ENCODE results near the gene AXDND1. TPM values are rescaled to one million over a fixed set of nuclear protein-coding genes. Genes with fewer than 3 reads are reported as not detected.
"Not testable (repeated sequence)": the region's sequence is repeated elsewhere in the genome, so short reads cannot be mapped to it uniquely, and the experiment has no call there.

AXDND1 gene
- total RNA-seq, 1 donor from 2014 or later, result not detected

DNA sequence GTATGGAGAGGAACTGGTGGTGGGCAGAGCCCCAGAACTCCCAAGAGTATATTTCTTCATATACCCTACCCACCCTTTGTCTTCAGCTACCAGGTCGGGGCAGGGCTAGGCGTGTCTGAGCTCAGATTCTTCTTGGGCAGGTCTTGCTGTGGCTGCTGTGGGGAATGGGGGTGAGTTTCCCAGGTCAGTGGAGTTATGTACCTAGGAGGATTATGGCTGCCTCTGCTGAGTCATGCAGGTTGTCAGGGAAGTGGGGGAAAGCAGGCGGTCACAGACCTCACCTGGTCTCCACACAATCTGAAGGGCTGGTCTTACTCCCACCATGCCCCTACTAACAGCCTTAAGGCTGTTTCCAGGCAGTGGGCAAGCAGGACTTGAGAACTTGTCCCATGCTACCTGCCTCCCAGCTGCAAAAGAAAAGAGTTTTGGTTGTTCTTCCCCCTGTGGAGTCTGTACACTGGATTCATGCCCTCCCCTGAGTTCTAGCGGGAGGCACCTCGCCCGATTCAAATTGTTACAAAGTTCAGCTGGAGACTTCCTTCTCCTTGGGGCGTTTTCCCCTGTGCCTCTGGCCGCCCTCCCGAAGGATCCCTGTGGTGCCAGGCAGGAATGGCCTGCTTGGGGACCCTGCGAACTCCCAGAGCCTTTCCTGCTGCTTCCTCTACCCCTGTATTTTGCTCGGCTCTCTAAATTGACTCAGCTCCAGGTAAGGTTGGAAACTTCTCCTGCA, 151.4 kb downstream of the AXDND1 start:
- H3K27ac ChIP-seq (replicated peaks), result no peak overlapping the region
- H3K36me3 ChIP-seq, result no peaks in the 10 kb centered on the region
- H3K4me3 ChIP-seq, result no peak overlapping the region
- no peaks in the 10 kb centered on the region for H3K4me1 ChIP-seq
- TF ChIP-seq, protein P1, sequence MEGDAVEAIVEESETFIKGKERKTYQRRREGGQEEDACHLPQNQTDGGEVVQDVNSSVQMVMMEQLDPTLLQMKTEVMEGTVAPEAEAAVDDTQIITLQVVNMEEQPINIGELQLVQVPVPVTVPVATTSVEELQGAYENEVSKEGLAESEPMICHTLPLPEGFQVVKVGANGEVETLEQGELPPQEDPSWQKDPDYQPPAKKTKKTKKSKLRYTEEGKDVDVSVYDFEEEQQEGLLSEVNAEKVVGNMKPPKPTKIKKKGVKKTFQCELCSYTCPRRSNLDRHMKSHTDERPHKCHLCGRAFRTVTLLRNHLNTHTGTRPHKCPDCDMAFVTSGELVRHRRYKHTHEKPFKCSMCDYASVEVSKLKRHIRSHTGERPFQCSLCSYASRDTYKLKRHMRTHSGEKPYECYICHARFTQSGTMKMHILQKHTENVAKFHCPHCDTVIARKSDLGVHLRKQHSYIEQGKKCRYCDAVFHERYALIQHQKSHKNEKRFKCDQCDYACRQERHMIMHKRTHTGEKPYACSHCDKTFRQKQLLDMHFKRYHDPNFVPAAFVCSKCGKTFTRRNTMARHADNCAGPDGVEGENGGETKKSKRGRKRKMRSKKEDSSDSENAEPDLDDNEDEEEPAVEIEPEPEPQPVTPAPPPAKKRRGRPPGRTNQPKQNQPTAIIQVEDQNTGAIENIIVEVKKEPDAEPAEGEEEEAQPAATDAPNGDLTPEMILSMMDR (IDR thresholded peaks at IDR 0.05; ENCODE audit: borderline replicate concordance), result no peak
- H3K27me3 ChIP-seq (ENCODE audit: low read depth), result peaks cover 8% of the 10 kb centered on the region
- intact Hi-C loops (cut with micrococcal nuclease), result no loop called here
- H3K9me3 ChIP-seq (replicated peaks), result peaks cover 21% of the 10 kb centered on the region
- DNase-seq, result no peak

DNA sequence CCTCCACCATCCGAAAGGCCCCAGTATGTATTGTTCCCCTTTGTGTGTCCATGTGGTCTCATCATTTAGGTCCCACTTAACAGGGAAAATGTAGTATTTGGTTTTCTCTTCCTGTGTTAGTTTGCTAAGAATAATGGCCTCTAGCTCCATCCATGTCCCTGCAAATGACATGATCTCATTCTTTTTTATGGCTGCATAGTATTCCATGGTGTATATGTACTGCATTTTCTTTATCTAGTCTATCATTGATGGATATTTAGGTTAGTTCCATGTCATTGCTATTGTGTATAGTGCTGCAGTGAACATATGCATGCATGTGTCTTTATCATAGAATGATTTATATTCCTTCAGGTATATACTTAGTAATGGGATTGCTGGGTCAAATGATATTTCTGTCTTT, 152.8 kb downstream of the AXDND1 start:
- Histone ChIP-seq H3K27me3 (ENCODE audit: low read depth) (peaks cover 11% of the 10 kb centered on the region), H3K9me3 (replicated peaks) (peaks cover 15% of the 10 kb centered on the region)
- DNase-seq; H3K27ac ChIP-seq (replicated peaks); H3K4me1 ChIP-seq; H3K36me3 ChIP-seq; H3K4me3 ChIP-seq; intact Hi-C loops (cut with micrococcal nuclease): not testable (repeated sequence)

DNA sequence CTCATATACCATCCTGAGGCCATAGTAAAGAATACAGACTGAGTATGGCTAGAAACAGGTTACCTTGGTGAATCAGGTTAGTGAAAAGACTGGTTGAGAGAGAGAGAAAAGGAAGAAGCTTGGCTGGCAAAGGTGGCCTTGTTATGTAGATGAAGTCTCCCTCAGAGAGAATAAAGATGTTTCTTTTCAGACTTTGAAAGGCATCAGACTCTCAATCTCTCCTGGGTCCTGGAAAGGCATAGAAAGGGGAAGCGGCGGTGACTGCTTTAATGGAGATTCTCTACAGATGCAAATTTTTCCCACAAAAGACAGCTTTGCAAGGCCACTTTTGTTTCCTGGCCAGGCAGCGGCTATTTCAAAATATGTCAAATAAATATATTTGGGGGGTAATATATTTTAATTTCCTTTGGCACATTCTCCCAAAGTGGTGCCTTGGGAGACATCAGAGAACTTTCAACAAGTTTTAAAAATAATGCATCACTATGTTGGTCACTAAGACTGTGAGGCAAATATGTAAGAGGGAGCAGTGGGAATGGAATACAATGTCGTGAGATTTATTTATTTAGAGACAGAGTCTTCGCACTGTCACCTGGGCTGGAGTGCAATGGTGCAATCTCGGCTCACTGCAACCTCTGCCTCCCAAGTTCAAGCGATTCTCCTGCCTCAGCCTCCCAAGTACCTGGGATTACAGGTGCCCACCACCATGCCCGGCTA, 163.9 kb downstream of the AXDND1 start:
- H3K4me1 ChIP-seq, result no peaks in the 10 kb centered on the region
- intact Hi-C loops (cut with micrococcal nuclease), result no loop called here

DNA sequence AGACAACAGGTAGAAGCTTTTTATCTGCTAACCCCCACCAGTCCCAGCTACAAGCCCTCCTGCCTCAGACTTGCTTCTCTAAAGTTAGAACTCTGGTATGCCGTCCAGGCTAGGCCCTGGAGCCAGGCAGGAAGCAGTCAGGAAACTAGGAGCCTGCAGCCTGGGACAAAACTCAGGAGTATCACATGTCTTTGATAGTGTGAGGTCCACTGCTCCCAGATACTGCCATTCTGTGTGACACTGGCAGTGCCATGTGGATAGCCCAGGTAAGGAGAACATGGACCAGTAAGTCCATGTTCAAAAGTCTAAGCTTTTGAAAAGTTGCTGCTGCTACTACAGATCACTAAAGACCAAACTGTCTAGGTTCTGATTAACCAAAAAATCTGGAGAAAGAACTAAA, 164.6 kb downstream of the AXDND1 start:
- H3K36me3 ChIP-seq, result no peaks in the 10 kb centered on the region
- no peak for DNase-seq
- no peak overlapping the region for H3K27ac ChIP-seq (replicated peaks)
- H3K4me3 ChIP-seq, result no peak overlapping the region
- H3K27me3 ChIP-seq (ENCODE audit: low read depth), result peaks cover 31% of the 10 kb centered on the region
- H3K4me1 ChIP-seq, result no peaks in the 10 kb centered on the region
- H3K9me3 ChIP-seq (replicated peaks), result peaks cover 3% of the 10 kb centered on the region
- intact Hi-C loops (cut with micrococcal nuclease), result no loop called here
- TF ChIP-seq, protein P1 (IDR thresholded peaks at IDR 0.05; ENCODE audit: borderline replicate concordance), result no peak

More for the DNA sequence above, 163.9 kb downstream of the AXDND1 start:
- H3K27ac ChIP-seq (replicated peaks), result no peak overlapping the region
- no peak overlapping the region for H3K4me3 ChIP-seq
- H3K36me3 ChIP-seq, result no peaks in the 10 kb centered on the region
- TF ChIP-seq, protein P1 (IDR thresholded peaks at IDR 0.05; ENCODE audit: borderline replicate concordance), result no peak
- DNase-seq, result no peak
- H3K9me3 ChIP-seq (replicated peaks), result no peaks in the 10 kb centered on the region
- H3K27me3 ChIP-seq (ENCODE audit: low read depth), result peaks cover 32% of the 10 kb centered on the region

DNA sequence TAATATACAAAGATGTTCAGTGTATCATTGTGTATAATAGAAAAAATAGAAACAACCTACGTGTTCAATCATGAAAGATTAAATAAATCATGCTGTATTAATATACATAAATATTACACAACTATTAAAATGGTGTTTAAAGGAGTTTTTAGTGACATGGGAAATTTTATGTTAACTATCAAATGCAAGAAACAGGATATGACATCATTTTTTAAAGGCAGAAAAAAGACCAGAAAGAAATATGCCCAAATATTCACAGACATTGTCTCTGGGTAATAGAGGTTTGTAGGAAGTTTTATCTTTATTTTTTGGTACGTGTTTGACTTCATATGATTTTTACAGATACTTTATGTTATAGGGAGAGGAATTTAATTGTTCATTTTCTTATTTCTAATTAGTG, 176.0 kb downstream of the AXDND1 start:
- Histone ChIP-seq H3K27ac (replicated peaks) (no peak overlapping the region), H3K4me3 (no peak overlapping the region), H3K4me1 (no peaks in the 10 kb centered on the region), H3K9me3 (replicated peaks) (peaks cover 12% of the 10 kb centered on the region), H3K36me3 (no peaks in the 10 kb centered on the region), H3K27me3 (ENCODE audit: low read depth) (peaks cover 22% of the 10 kb centered on the region)
- DNase-seq, result no peak
- TF ChIP-seq, protein P1 (IDR thresholded peaks at IDR 0.05; ENCODE audit: borderline replicate concordance), result no peak
- intact Hi-C loops (cut with micrococcal nuclease), result no loop called here

DNA sequence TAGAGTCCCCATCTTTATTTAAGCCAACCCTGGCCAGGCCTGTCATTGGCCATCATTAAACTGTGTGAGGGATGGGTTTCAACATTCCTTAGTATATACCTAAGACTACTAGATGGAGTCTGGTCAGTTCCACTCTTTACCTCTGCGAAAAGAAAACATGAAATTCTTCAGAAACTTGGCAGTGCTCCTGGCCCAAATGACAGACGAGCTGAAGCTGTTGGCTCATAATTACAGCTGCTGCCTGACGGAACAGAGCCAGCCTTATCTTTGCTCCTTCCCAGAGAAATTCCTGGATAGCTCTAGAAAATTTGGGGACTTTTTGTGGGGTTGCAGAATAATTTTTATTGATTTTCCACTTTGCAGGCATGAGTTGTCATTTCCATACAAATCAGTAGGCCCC, 179.6 kb downstream of the AXDND1 start:
- Histone ChIP-seq H3K36me3 (no peaks in the 10 kb centered on the region), H3K27ac (replicated peaks) (no peak overlapping the region), H3K27me3 (ENCODE audit: low read depth) (peaks cover 22% of the 10 kb centered on the region), H3K9me3 (replicated peaks) (no peaks in the 10 kb centered on the region), H3K4me3 (no peak overlapping the region), H3K4me1 (no peaks in the 10 kb centered on the region)
- no peak for DNase-seq
- TF ChIP-seq, protein P1 (IDR thresholded peaks at IDR 0.05; ENCODE audit: borderline replicate concordance), result no peak
- intact Hi-C loops (cut with micrococcal nuclease), result no loop called here

Data from left ventricle myocardium inferior (tissue), 1 donor.